ENCODE data around the gene PPARD.

GRCh38 chr6:35451354-35452182 lies 109.2 kb downstream of the PPARD start:
- TF ChIP-seq CTCF (IDR thresholded peaks at IDR 0.05) (no peak), POLR2A (IDR thresholded peaks at IDR 0.05) (no peak), EP300 (IDR thresholded peaks at IDR 0.05) (no peak), POLR2AphosphoS5 (IDR thresholded peaks at IDR 0.05) (no peak)
